K562 (cell line): ENCODE results near the gene GPR32. TPM values are rescaled to one million over a fixed set of nuclear protein-coding genes. Genes with fewer than 3 reads are reported as not detected.

Experiments
- ATAC-seq: fragments of 200-7000 bp; cut with Tn5 transposase; 3 replicates; pipeline ENCODE4 v1.9.1; 2020; ENCODE audit warnings: moderate library complexity
- BruUV-seq: library from RNA; stranded (reverse); fragments of 400-500 nt; replicated peaks from 2 replicates; lab custom pipeline; 2021; lab: Mats Ljungman, UMichigan
- CTCF ChIA-PET: fragments of 300-600 bp; formaldehyde crosslinking; extraction: SDS; loops from one replicate; lab custom pipeline; 2021; ENCODE audit warnings: low intra/inter-chr PET ratio; lab: Yijun Ruan, JAX
- POLR2A ChIA-PET: fragments of 300-600, 350-650 bp; sonication (Branson Sonifier 250); formaldehyde crosslinking; extraction: SDS; loops from one replicate; lab custom pipeline; 2021; ENCODE audit warnings: antibody characterized with exemption, inconsistent platforms; lab: Yijun Ruan, JAX
- DNase-seq, 4 experiments: peaks; one replicate each; pipeline versions ENCODE4 v3.0.0 to v3.0.0-alpha.2; 2011 to 2018; ENCODE audit warnings: low spot score in 3 of 4, mixed read lengths in 3 of 4; ENCODE audit errors: extremely low read depth in 1 of 4
- FAIRE-seq: peaks from 2 replicates; lab custom pipeline; 2011; peaks lifted over from hg19 to GRCh38; lab: Jason Lieb, UNC
- H2AFZ ChIP-seq: 2 replicates; pipeline ENCODE4 v1.6.0; 2011; ENCODE audit warnings: low read depth, low read length, control low read depth, inconsistent platforms
- H3K27ac ChIP-seq: fragments of 200-600 bp; 3 replicates; pipeline ENCODE4 v1.8.0; 2011; ENCODE audit warnings: low read depth, mild to moderate bottlenecking, control low read depth, inconsistent platforms, low read length, moderate library complexity, mixed read lengths; ENCODE audit errors: extremely low read depth
- H3K27me3 ChIP-seq, 2 experiments: fragments of 300-600 bp in 1 of 2; 2 replicates in 1 of 2; 3 replicates in 1 of 2; pipeline versions ENCODE4 v1.6.0 to v1.8.0; 2011; ENCODE audit warnings: inconsistent platforms in 2 of 2, low read length in 2 of 2, mild to moderate bottlenecking in 1 of 2, mixed read lengths in 1 of 2, moderate library complexity in 1 of 2; ENCODE audit not compliant: control insufficient read depth in 2 of 2, insufficient read depth in 2 of 2
- H3K36me3 ChIP-seq: fragments of 300-600 bp; 3 replicates; pipeline ENCODE4 v1.8.0; 2011; ENCODE audit warnings: mild to moderate bottlenecking, low read length, inconsistent platforms; ENCODE audit not compliant: control insufficient read depth, insufficient read depth
- H3K4me1 ChIP-seq, 2 experiments: fragments of 200-600 bp in 1 of 2; replicated peaks in 1 of 2; 2 replicates in 1 of 2; 3 replicates in 1 of 2; pipeline versions ENCODE4 v1.5.1 to v1.8.0; 2011; ENCODE audit warnings: inconsistent platforms in 2 of 2, low read length in 2 of 2, mild to moderate bottlenecking in 1 of 2, mixed read lengths in 1 of 2, moderate library complexity in 1 of 2; ENCODE audit not compliant: control insufficient read depth in 2 of 2, insufficient read depth in 2 of 2
- H3K4me2 ChIP-seq: 2 replicates; pipeline ENCODE4 v1.6.1; 2011; ENCODE audit warnings: low read length, control low read depth, inconsistent platforms, mixed read lengths; ENCODE audit not compliant: insufficient read depth
- H3K4me3 ChIP-seq: fragments of 200-600 bp; sonication (generic), shearing (Covaris generic); 2 replicates; pipeline ENCODE4 v1.5.1; 2016; ENCODE audit warnings: control low read depth, inconsistent platforms
- H3K79me2 ChIP-seq: fragments of 200-600 bp; 3 replicates; pipeline ENCODE4 v1.8.0; 2011; ENCODE audit warnings: low read length, inconsistent platforms; ENCODE audit not compliant: control insufficient read depth, insufficient read depth
- H3K9ac ChIP-seq, 2 experiments: 2 replicates each; pipeline versions ENCODE4 v1.6.0 to v1.6.1; 2011; ENCODE audit warnings: low read depth in 2 of 2, low read length in 2 of 2, control low read depth in 1 of 2, inconsistent platforms in 1 of 2, mild to moderate bottlenecking in 1 of 2, mixed read lengths in 1 of 2; ENCODE audit not compliant: insufficient read depth in 1 of 2
- H3K9me1 ChIP-seq: one replicate; pipeline ENCODE4 v1.6.0; 2011; ENCODE audit warnings: inconsistent platforms, mild to moderate bottlenecking, low read length, moderate library complexity; ENCODE audit not compliant: control insufficient read depth, insufficient read depth
- H3K9me3 ChIP-seq: replicated peaks from 2 replicates; pipeline ENCODE4 v1.5.1; 2011; ENCODE audit warnings: low read depth, low read length, inconsistent platforms; ENCODE audit not compliant: control insufficient read depth, insufficient read depth
- H4K20me1 ChIP-seq: replicated peaks from 2 replicates; pipeline ENCODE4 v1.6.1; 2011; ENCODE audit warnings: low read length, inconsistent platforms, mixed read lengths; ENCODE audit not compliant: control insufficient read depth, insufficient read depth
- BCOR ChIP-seq: fragments of 450-650 bp; IDR thresholded peaks from 2 replicates; pipeline ENCODE4 v1.6.1; 2016
- CBX1 ChIP-seq: sonication (generic); IDR thresholded peaks from 2 replicates; pipeline ENCODE4 v1.6.1; 2016; ENCODE audit warnings: antibody characterized with exemption, low read depth, mild to moderate bottlenecking
- CEBPG ChIP-seq, 3 experiments: fragments of 200-800 bp in 1 of 3; sonication (Bioruptor generic) in 1 of 3; sonication (generic) in 1 of 3; formaldehyde crosslinking in 1 of 3; IDR thresholded peaks in 2 of 3; conservative IDR thresholded peaks in 1 of 3; 2 replicates each; pipeline versions ENCODE4 v1.6.1 to v1.8.0; 2016 to 2022; ENCODE audit warnings: missing compliant biosample characterization in 2 of 3, missing genetic modification characterization in 2 of 3, mild to moderate bottlenecking in 1 of 3, missing genetic modification reagents in 1 of 3
- CREM ChIP-seq: IDR thresholded peaks from 2 replicates; pipeline ENCODE4 v1.6.1; 2014; ENCODE audit warnings: antibody characterized with exemption, low read depth
- GTF2A2 ChIP-seq: IDR thresholded peaks from 2 replicates; pipeline ENCODE4 v1.6.1; 2016; ENCODE audit warnings: mild to moderate bottlenecking, missing genetic modification characterization, missing compliant biosample characterization
- HNRNPK ChIP-seq: fragments of 200-400 bp; formaldehyde crosslinking; IDR thresholded peaks from one replicate; pipeline ENCODE4 v1.6.1; 2018; ENCODE audit warnings: mild to moderate bottlenecking, low read depth, low read length; ENCODE audit not compliant: poor library complexity, severe bottlenecking
- KDM1A ChIP-seq, 2 experiments: fragments of 450-650 bp; IDR thresholded peaks; 2 replicates each; pipeline ENCODE4 v1.6.1; 2016; ENCODE audit warnings: mild to moderate bottlenecking in 2 of 2
- NR3C1 ChIP-seq: sonication (generic); formaldehyde crosslinking; IDR thresholded peaks from 2 replicates; pipeline ENCODE4 v1.8.1; 2022; ENCODE audit warnings: missing genetic modification reagents
- NR4A1 ChIP-seq, 2 experiments: fragments of 250-450 bp in 1 of 2; fragments of 450-650 bp in 1 of 2; sonication (Bioruptor Pico) in 1 of 2; IDR thresholded peaks; 2 replicates each; pipeline versions ENCODE4 v1.4.0 to v1.6.1; 2016 to 2020; ENCODE audit warnings: mild to moderate bottlenecking in 2 of 2, missing compliant biosample characterization in 1 of 2, missing genetic modification characterization in 1 of 2, moderate library complexity in 1 of 2
- POLR2G ChIP-seq: fragments of 200-400 bp; formaldehyde crosslinking; IDR thresholded peaks from 2 replicates; pipeline ENCODE4 v1.6.1; 2017; ENCODE audit warnings: low read depth, mild to moderate bottlenecking, antibody characterized with exemption, low read length, moderate library complexity
- RBM22 ChIP-seq: fragments of 200-400 bp; formaldehyde crosslinking; IDR thresholded peaks from 2 replicates; pipeline ENCODE4 v1.6.1; 2018; ENCODE audit warnings: low read length, low read depth; ENCODE audit not compliant: poor library complexity, severe bottlenecking
- ZNF384 ChIP-seq: IDR thresholded peaks from 2 replicates; pipeline ENCODE4 v1.6.1; 2012; ENCODE audit warnings: low read depth, low read length, improper control_type of control experiment
- WGBS: fragments of 100-300 bp; shearing (Covaris generic); methylation state at CpG from one replicate; pipeline ENCODE4 v1.1.6; 2016; ENCODE audit warnings: low coverage, mixed read lengths; ENCODE audit not compliant: insufficient coverage; ENCODE audit errors: missing lambda C conversion rate; 5-methylcytosine and 5-hydroxymethylcytosine counted together
- in situ Hi-C: fragments of 300-500 bp; cut with MboI; formaldehyde crosslinking; loops from 4 replicates; pipeline ENCODE4 v1.15.0; 2018; ENCODE audit warnings: inconsistent platforms, mixed read lengths
- intact Hi-C: fragments of 100-400 bp; cut with micrococcal nuclease; formaldehyde crosslinking; loops from 2 replicates; pipeline ENCODE4 v1.14.2; 2022
- polyA plus RNA-seq, 8 experiments: library from polyadenylated mRNA; depleted of rRNA in 4 of 8; stranded (reverse) in 5 of 8; unstranded in 3 of 8; fragments of >200 nt; fragmentation: Nextera tagmentation in 2 of 8; fragmentation: Illumina TruSeq in 1 of 8; extraction: Ambion mirVana in 2 of 8; extraction: Trizol in 1 of 8; gene quantifications; 2 replicates each; pipeline versions ENCODE4 v1.2.1 to v1.2.3, GENCODE V29; 2011 to 2014; ENCODE audit warnings: inconsistent platforms in 1 of 8, missing spikeins in 1 of 8
- total RNA-seq, 7 experiments: library from RNA; depleted of rRNA in 6 of 7; stranded (reverse); fragments of >200 nt in 6 of 7; fragmentation: Illumina TruSeq in 2 of 7; extraction: Trizol in 2 of 7; gene quantifications; 2 replicates each; pipeline versions ENCODE4 v1.2.1 to v1.2.3, GENCODE V29; 2011 to 2021; ENCODE audit warnings: low replicate concordance in 1 of 7
- TF ChIP-seq, protein P1 (sequence below): fragments of 200-800 bp; sonication (Bioruptor generic); IDR thresholded peaks from 2 replicates; pipeline ENCODE4 v1.6.1; 2017; ENCODE audit warnings: missing genetic modification characterization, missing compliant biosample characterization
- TF ChIP-seq, protein P2 (sequence below), 2 experiments: fragments of 450-650 bp in 1 of 2; sonication (generic) in 1 of 2; formaldehyde crosslinking in 1 of 2; IDR thresholded peaks in 1 of 2; conservative IDR thresholded peaks in 1 of 2; 2 replicates each; pipeline versions ENCODE4 v1.6.1 to v1.8.1; 2016 to 2023; ENCODE audit warnings: mild to moderate bottlenecking in 2 of 2, moderate library complexity in 2 of 2, inconsistent platforms in 1 of 2, missing genetic modification reagents in 1 of 2

The GPR32 gene
- total and polyA plus RNA-seq, 9 of the 15 experiments (the other 6 are each of a cell fraction or from before 2014, with no cell fraction given) = not detected

DNA sequence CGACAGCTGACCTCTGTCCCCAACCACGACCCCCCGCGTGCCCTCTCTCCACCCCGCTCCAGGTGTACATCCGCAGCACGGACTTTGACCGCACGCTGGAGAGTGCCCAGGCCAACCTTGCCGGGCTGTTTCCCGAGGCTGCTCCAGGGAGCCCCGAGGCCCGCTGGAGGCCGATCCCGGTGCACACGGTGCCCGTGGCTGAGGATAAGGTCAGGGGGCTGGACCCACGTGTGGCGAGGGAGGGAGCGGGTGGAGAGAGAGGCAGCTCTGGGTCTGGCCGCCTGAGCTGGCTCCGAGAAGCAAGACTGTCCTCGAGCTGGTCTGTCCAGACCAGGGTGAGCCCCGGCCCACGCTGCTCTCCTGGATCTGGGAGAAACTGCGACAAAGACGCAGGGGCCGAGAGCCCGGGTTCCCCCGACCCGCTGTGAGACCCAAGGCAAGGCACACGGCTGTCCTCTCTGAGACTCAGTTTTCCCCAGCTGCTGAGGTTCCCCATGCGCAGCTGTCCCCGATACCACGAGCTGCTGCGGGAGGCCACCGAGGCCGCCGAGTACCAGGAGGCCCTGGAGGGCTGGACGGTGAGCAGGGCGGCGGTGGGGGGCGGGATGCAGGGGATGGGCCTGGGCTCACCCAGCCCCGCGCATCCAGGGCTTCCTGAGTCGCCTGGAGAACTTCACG lies 21.5 kb downstream of the GPR32 start (continued):
- TF ChIP-seq, protein P1, sequence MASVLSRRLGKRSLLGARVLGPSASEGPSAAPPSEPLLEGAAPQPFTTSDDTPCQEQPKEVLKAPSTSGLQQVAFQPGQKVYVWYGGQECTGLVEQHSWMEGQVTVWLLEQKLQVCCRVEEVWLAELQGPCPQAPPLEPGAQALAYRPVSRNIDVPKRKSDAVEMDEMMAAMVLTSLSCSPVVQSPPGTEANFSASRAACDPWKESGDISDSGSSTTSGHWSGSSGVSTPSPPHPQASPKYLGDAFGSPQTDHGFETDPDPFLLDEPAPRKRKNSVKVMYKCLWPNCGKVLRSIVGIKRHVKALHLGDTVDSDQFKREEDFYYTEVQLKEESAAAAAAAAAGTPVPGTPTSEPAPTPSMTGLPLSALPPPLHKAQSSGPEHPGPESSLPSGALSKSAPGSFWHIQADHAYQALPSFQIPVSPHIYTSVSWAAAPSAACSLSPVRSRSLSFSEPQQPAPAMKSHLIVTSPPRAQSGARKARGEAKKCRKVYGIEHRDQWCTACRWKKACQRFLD (CRISPR knock-in tag) = no peak
- peak; percentile 81 for TF ChIP-seq RBM22
- 0 out of 2 replicates have a peak, but pooled peaks have one; percentile 28 for TF ChIP-seq NR3C1 (CRISPR knock-in tag)
- TF ChIP-seq POLR2G = peak; percentile 85

DNA sequence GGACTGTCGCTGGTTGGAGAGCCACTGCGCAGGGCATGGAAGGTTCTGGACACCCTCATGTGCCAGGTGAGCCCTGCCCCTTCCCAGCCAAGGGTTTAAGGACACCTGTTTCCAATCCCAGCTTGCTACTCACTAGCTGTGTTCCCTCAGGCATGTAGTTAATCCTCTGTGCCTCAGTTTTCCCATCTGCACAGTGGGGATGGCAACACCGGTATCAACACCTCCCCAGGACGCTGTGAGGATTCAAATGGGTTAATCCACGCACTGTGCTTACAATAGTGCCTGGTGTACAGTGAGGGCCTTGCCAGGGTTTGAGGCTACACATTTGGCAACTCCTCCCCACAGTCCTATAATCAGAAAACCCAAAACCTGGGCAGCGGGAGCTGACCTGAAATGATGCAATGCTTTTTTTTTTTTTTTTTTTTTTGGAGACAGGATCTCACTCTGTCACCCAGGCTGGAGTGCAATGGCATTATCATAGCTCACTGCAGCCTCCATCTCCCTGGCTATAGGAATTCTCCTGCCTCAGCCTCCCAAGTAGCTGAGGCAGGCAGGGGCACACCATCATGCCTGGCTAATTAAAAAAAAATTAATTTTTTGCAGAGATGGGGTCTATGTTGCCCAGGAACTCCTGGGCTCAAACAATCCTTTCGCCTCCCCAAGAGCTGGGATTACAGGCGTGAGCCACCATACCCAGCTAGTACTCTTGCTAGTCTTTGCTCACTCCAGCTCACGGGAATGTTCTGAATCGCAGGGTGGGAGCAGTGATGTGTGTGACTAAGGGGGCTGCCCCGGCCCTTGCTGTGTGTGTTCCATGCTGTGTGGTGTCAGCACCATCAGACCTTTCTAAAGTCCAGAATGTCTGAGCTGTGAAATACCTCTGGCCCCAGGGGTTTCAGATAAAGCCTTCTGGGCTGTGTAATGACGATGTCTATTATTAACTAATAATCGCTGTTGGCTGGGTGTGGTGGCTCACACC lies 22.3 kb downstream of the GPR32 start:
- H3K36me3 ChIP-seq = peaks cover 21% of the 10 kb centered on the region; the same call in 2 of the 3 replicates
- in situ Hi-C loops (loop anchor here (5.0 kb wide), 2 partner anchors 80 to 125 kb away; partner anchors contain the start of gene KLK2), intact Hi-C loops (no loop called here)
- H3K27ac ChIP-seq = no peak overlapping the region
- BruUV-seq = no TSS peak
- ATAC-seq (no peak), FAIRE-seq (no peak), DNase-seq (no peak)
- H3K4me1 ChIP-seq = peaks cover 7 to 45% of the 10 kb centered on the region in 2 experiments; a peak in 4 of 5 replicates
- 62% methylated on average over 9 of the region's 13 CpGs for WGBS
- H3K27me3 ChIP-seq = no peaks in the 10 kb centered on the region
- H4K20me1 ChIP-seq = peaks cover 25% of the 10 kb centered on the region
- no peak overlapping the region for H2AFZ ChIP-seq
- H3K79me2 ChIP-seq = no peaks in the 10 kb centered on the region
- H3K4me2 ChIP-seq = no peak overlapping the region
- H3K9ac ChIP-seq = peak overlapping the region in 1 of 2 experiments; percentile 12; a peak in 1 of 4 replicates
- ChIA-PET POLR2A (interaction anchor here (0.6 to 2.6 kb wide), 12 partner anchors 8 to 422 kb away, joined by 3 to 13 read pairs (median 4); partner anchors contain the start of gene KLK4), CTCF (no interaction called here)
- H3K9me1 ChIP-seq = peaks cover 8% of the 10 kb centered on the region
- no peak overlapping the region for H3K4me3 ChIP-seq
- H3K9me3 ChIP-seq = no peaks in the 10 kb centered on the region
- TF ChIP-seq NR4A1 (CRISPR knock-in tag; IDR thresholded peaks at IDR 0.05) (no peak), NR4A1 (tag; IDR thresholded peaks at IDR 0.05) (no peak), CEBPG (CRISPR knock-in tag; IDR thresholded peaks at IDR 0.05) (peak; percentile 59; the same call in 1 of the 2 replicates), CEBPG (tag; conservative IDR thresholded peaks at IDR 0.05 in 1 of 2, IDR thresholded peaks at IDR 0.05 in 1 of 2) (no peak; a peak in 1 of 4 replicates), KDM1A (IDR thresholded peaks at IDR 0.05) (0 out of 4 replicates have a peak, but pooled peaks of 1 of the 2 experiments have one; percentile 28), CBX1 (peak; percentile 32; the same call in 1 of the 2 replicates), ZNF384 (0 out of 2 replicates have a peak, but pooled peaks have one; percentile 48), GTF2A2 (no peak), POLR2G (no peak), HNRNPK (no peak), CREM (no peak), BCOR (peak; percentile 72)
- TF ChIP-seq, protein P2, sequence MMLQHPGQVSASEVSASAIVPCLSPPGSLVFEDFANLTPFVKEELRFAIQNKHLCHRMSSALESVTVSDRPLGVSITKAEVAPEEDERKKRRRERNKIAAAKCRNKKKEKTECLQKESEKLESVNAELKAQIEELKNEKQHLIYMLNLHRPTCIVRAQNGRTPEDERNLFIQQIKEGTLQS (IDR thresholded peaks at IDR 0.05) = peak; percentile 19; the same call in 1 of the 2 replicates
- TF ChIP-seq, protein P2 (CRISPR knock-in tag; conservative IDR thresholded peaks at IDR 0.05) = no peak
